ENCODE data around the gene GNA14.

The GNA14 gene

DNA sequence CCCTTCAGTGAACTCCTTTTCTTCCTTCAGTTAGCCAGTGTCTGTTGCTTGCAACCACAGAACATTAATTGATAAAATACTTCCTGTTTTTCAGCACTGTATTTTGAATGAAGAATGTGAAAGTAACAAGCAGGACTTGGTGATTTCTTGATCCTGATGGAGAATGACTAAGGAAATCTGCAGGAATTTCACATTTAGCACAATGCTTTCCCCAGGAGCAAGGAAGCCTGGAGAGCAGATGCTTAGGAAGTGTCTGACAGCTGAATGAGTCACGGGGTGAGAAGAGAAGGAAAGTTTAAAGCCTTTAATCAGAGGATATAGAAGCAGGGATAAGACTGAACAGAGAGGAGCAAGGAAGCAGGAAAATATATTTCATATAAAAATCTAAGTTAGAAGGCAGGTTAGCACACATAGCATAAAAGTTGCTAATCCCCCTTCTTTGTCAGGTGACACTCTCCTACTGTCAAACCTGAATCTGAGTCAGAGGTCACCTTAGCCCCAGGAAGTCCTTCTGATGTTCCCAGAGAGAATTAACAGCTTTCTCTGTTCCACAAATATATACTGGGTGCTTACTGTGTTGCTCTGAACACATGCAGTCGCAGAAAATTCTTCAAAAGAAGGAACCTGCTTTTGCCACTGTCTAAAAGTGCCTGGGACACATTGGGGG, 59.7 kb downstream of the GNA14 start:
- no peaks in the 10 kb centered on the region for H3K9me3 ChIP-seq (ENCODE audit: insufficient read depth, low read depth, low read length)
- H3K18ac ChIP-seq (ENCODE audit: low read length), result no peak overlapping the region
- no peak overlapping the region for H4K8ac ChIP-seq (ENCODE audit: low read depth, low read length)
- no peak overlapping the region for H2BK12ac ChIP-seq (ENCODE audit: low read length)
- H2AK5ac ChIP-seq (ENCODE audit: low read length), result no peak overlapping the region
- H3K4me1 ChIP-seq (ENCODE audit: control insufficient read depth in 1 of 2, insufficient read depth in 2 of 2, low read length in 2 of 2), result peaks cover 8 to 17% of the 10 kb centered on the region in 2 experiments
- no peak overlapping the region for H3K4ac ChIP-seq (ENCODE audit: low read depth, low read length)
- peaks cover 2% of the 10 kb centered on the region for H3K79me1 ChIP-seq (ENCODE audit: low read length)
- WGBS (ENCODE audit: extremely low coverage, insufficient coverage, insufficient read length), result no CpG with 5 or more reads among the region's 2 CpGs
- DNase-seq, result peak; percentile 32 to 59
- no peak overlapping the region for H3K4me2 ChIP-seq (ENCODE audit: low read length)
- H3K9ac ChIP-seq (ENCODE audit: low read length), result no peak overlapping the region
- no peaks in the 10 kb centered on the region for H3K36me3 ChIP-seq (ENCODE audit: control insufficient read depth in 1 of 2, insufficient read depth in 2 of 2, low read length in 2 of 2)
- no peak overlapping the region for H2AFZ ChIP-seq (ENCODE audit: insufficient read depth, low read length, poor library complexity)
- H4K12ac ChIP-seq (ENCODE audit: low read depth, low read length), result no peak overlapping the region
- no peak overlapping the region for H2BK5ac ChIP-seq (ENCODE audit: low read depth, low read length, poor library complexity)
- no peaks in the 10 kb centered on the region for H3K79me2 ChIP-seq (ENCODE audit: control insufficient read depth, insufficient read depth, low read length, poor library complexity)
- no peak overlapping the region for H3K23ac ChIP-seq (ENCODE audit: low read length)
- H4K91ac ChIP-seq (ENCODE audit: low read depth, low read length), result no peak overlapping the region
- H3K14ac ChIP-seq (ENCODE audit: low read length), result no peak overlapping the region
- no peak overlapping the region for H2BK120ac ChIP-seq (ENCODE audit: insufficient read depth, low read length, poor library complexity)
- H3K27me3 ChIP-seq (ENCODE audit: insufficient read depth, low read length), result no peaks in the 10 kb centered on the region
- H3K4me3 ChIP-seq (ENCODE audit: low read depth, low read length), result no peak overlapping the region
- H3K27ac ChIP-seq (ENCODE audit: low read depth, low read length), result peak overlapping the region; percentile 36

DNA sequence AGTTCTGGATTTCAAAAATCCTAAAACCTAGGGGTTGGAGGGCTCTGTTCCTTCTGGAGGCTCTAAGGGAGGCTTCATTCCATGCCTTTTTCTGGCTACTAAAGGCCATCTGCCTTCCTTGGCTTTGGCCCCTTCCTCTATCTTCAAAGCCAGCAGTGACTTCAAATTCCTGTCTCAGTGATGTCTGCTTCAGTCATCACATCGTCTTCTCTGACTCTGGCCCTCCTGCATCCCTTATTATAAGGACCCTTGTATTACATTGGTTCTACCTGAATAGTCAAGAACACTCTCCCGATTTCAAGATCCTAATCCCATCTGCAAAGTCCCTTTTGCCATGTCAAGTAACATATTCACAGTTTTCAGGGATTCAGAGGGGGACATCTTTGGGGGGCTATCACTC, 60.3 kb downstream of the GNA14 start:
- no peak overlapping the region for H4K8ac ChIP-seq (ENCODE audit: low read depth, low read length)
- H3K27ac ChIP-seq (ENCODE audit: low read depth, low read length), result peak overlapping the region; percentile 36
- no peak overlapping the region for H3K23ac ChIP-seq (ENCODE audit: low read length)
- H3K27me3 ChIP-seq (ENCODE audit: insufficient read depth, low read length), result no peaks in the 10 kb centered on the region
- no peaks in the 10 kb centered on the region for H3K36me3 ChIP-seq (ENCODE audit: control insufficient read depth in 1 of 2, insufficient read depth in 2 of 2, low read length in 2 of 2)
- no peak overlapping the region for H2AFZ ChIP-seq (ENCODE audit: insufficient read depth, low read length, poor library complexity)
- H3K4me1 ChIP-seq (ENCODE audit: control insufficient read depth in 1 of 2, insufficient read depth in 2 of 2, low read length in 2 of 2), result peaks cover 8 to 17% of the 10 kb centered on the region in 2 experiments
- no peaks in the 10 kb centered on the region for H3K9me3 ChIP-seq (ENCODE audit: insufficient read depth, low read depth, low read length)
- H3K79me1 ChIP-seq (ENCODE audit: low read length), result peaks cover 2% of the 10 kb centered on the region
- H3K79me2 ChIP-seq (ENCODE audit: control insufficient read depth, insufficient read depth, low read length, poor library complexity), result no peaks in the 10 kb centered on the region
- peak overlapping the region; percentile 53 for H2BK120ac ChIP-seq (ENCODE audit: insufficient read depth, low read length, poor library complexity)
- H2BK12ac ChIP-seq (ENCODE audit: low read length), result no peak overlapping the region
- DNase-seq, result no peak
- H4K91ac ChIP-seq (ENCODE audit: low read depth, low read length), result peak overlapping the region; percentile 66
- no peak overlapping the region for H3K9ac ChIP-seq (ENCODE audit: low read length)
- H2BK5ac ChIP-seq (ENCODE audit: low read depth, low read length, poor library complexity), result no peak overlapping the region
- H4K12ac ChIP-seq (ENCODE audit: low read depth, low read length), result no peak overlapping the region
- H3K4me2 ChIP-seq (ENCODE audit: low read length), result no peak overlapping the region
- no CpG with 5 or more reads among the region's 2 CpGs for WGBS (ENCODE audit: extremely low coverage, insufficient coverage, insufficient read length)
- H2AK5ac ChIP-seq (ENCODE audit: low read length), result no peak overlapping the region
- no peak overlapping the region for H3K4me3 ChIP-seq (ENCODE audit: low read depth, low read length)
- H3K14ac ChIP-seq (ENCODE audit: low read length), result peak overlapping the region; percentile 40
- no peak overlapping the region for H3K4ac ChIP-seq (ENCODE audit: low read depth, low read length)
- no peak overlapping the region for H3K18ac ChIP-seq (ENCODE audit: low read length)

- H3K27ac ChIP-seq (ENCODE audit: low read depth, low read length), result no peak overlapping the region
- H2BK120ac ChIP-seq (ENCODE audit: insufficient read depth, low read length, poor library complexity), result no peak overlapping the region
- no peaks in the 10 kb centered on the region for H3K27me3 ChIP-seq (ENCODE audit: insufficient read depth, low read length)
- H3K18ac ChIP-seq (ENCODE audit: low read length), result no peak overlapping the region
- no peak overlapping the region for H2AFZ ChIP-seq (ENCODE audit: insufficient read depth, low read length, poor library complexity)
- H4K91ac ChIP-seq (ENCODE audit: low read depth, low read length), result no peak overlapping the region
- no peak overlapping the region for H3K23ac ChIP-seq (ENCODE audit: low read length)
- no peaks in the 10 kb centered on the region for H3K79me2 ChIP-seq (ENCODE audit: control insufficient read depth, insufficient read depth, low read length, poor library complexity)
- H3K36me3 ChIP-seq (ENCODE audit: control insufficient read depth in 1 of 2, insufficient read depth in 2 of 2, low read length in 2 of 2), result no peaks in the 10 kb centered on the region
- H3K14ac ChIP-seq (ENCODE audit: low read length), result no peak overlapping the region
- H4K8ac ChIP-seq (ENCODE audit: low read depth, low read length), result no peak overlapping the region
- no peak overlapping the region for H2BK5ac ChIP-seq (ENCODE audit: low read depth, low read length, poor library complexity)
- H3K4me1 ChIP-seq (ENCODE audit: control insufficient read depth in 1 of 2, insufficient read depth in 2 of 2, low read length in 2 of 2), result peaks cover 8 to 17% of the 10 kb centered on the region in 2 experiments
- no peak overlapping the region for H4K12ac ChIP-seq (ENCODE audit: low read depth, low read length)
- no peak for DNase-seq
- H3K4ac ChIP-seq (ENCODE audit: low read depth, low read length), result no peak overlapping the region
- H3K4me2 ChIP-seq (ENCODE audit: low read length), result no peak overlapping the region
- H3K9ac ChIP-seq (ENCODE audit: low read length), result no peak overlapping the region
- H2BK12ac ChIP-seq (ENCODE audit: low read length), result no peak overlapping the region
- H3K4me3 ChIP-seq (ENCODE audit: low read depth, low read length), result no peak overlapping the region
- H2AK5ac ChIP-seq (ENCODE audit: low read length), result no peak overlapping the region
- peaks cover 2% of the 10 kb centered on the region for H3K79me1 ChIP-seq (ENCODE audit: low read length)
- no peaks in the 10 kb centered on the region for H3K9me3 ChIP-seq (ENCODE audit: insufficient read depth, low read depth, low read length)
These were observed 61.1 kb downstream of the GNA14 start for GRCh38 chr9:77587042-77587441.

GRCh38 chr9:77586591-77586990, 61.5 kb downstream of the GNA14 start:
- Histone ChIP-seq H3K27me3 (ENCODE audit: insufficient read depth, low read length) (no peaks in the 10 kb centered on the region), H4K12ac (ENCODE audit: low read depth, low read length) (no peak overlapping the region), H3K4me1 (ENCODE audit: control insufficient read depth in 1 of 2, insufficient read depth in 2 of 2, low read length in 2 of 2) (peaks cover 8 to 17% of the 10 kb centered on the region in 2 experiments), H3K9ac (ENCODE audit: low read length) (no peak overlapping the region), H3K4me2 (ENCODE audit: low read length) (no peak overlapping the region), H3K18ac (ENCODE audit: low read length) (no peak overlapping the region), H2AK5ac (ENCODE audit: low read length) (no peak overlapping the region), H3K79me1 (ENCODE audit: low read length) (peaks cover 2% of the 10 kb centered on the region), H3K27ac (ENCODE audit: low read depth, low read length) (no peak overlapping the region), H3K36me3 (ENCODE audit: control insufficient read depth in 1 of 2, insufficient read depth in 2 of 2, low read length in 2 of 2) (no peaks in the 10 kb centered on the region), H3K4me3 (ENCODE audit: low read depth, low read length) (no peak overlapping the region), H3K79me2 (ENCODE audit: control insufficient read depth, insufficient read depth, low read length, poor library complexity) (no peaks in the 10 kb centered on the region), H3K4ac (ENCODE audit: low read depth, low read length) (no peak overlapping the region), H2AFZ (ENCODE audit: insufficient read depth, low read length, poor library complexity) (no peak overlapping the region), H4K91ac (ENCODE audit: low read depth, low read length) (no peak overlapping the region), H2BK120ac (ENCODE audit: insufficient read depth, low read length, poor library complexity) (peak overlapping the region; percentile 57), H3K23ac (ENCODE audit: low read length) (no peak overlapping the region), H2BK5ac (ENCODE audit: low read depth, low read length, poor library complexity) (no peak overlapping the region), H3K14ac (ENCODE audit: low read length) (no peak overlapping the region), H4K8ac (ENCODE audit: low read depth, low read length) (no peak overlapping the region), H2BK12ac (ENCODE audit: low read length) (peak overlapping the region; percentile 60), H3K9me3 (ENCODE audit: insufficient read depth, low read depth, low read length) (no peaks in the 10 kb centered on the region)
- DNase-seq, result no peak
- WGBS (ENCODE audit: extremely low coverage, insufficient coverage, insufficient read length), result no CpG with 5 or more reads among the region's 12 CpGs

Data from trophoblast cell (in vitro differentiated cells and primary cell).